ENCODE data around the gene ESR1. TPM values are rescaled to one million over a fixed set of nuclear protein-coding genes. Genes with fewer than 3 reads are reported as not detected.

ESR1 gene
- total RNA-seq, 1 experiment from 2014 or later, result not detected

GRCh38 chr6:152167641-152168603 lies 360.4 kb downstream of the ESR1 start:
- Mint-ChIP-seq H3K9me3 (ENCODE audit: unreplicated experiment) (no peaks in the 10 kb centered on the region), H3K27ac (ENCODE audit: unreplicated experiment) (no peak overlapping the region), H3K4me3 (ENCODE audit: unreplicated experiment) (no peak overlapping the region), H3K27me3 (ENCODE audit: insufficient read depth, unreplicated experiment) (no peaks in the 10 kb centered on the region), H3K36me3 (ENCODE audit: insufficient read depth, unreplicated experiment) (no peaks in the 10 kb centered on the region), H3K4me1 (ENCODE audit: low read depth, unreplicated experiment) (peaks cover 9% of the 10 kb centered on the region)
- POLR2A ChIA-PET, result no interaction called here
- Histone ChIP-seq H3K36me3 (ENCODE audit: control insufficient read depth, insufficient read depth, low read length) (no peaks in the 10 kb centered on the region), H3K9me3 (no peaks in the 10 kb centered on the region), H3K27me3 (replicated peaks; ENCODE audit: control insufficient read depth, insufficient read depth, low read length) (no peaks in the 10 kb centered on the region), H3K4me3 (ENCODE audit: low read depth, low read length) (no peak overlapping the region), H3K4me1 (no peaks in the 10 kb centered on the region)
- no TSS peak for BruUV-seq (replicated peaks)
- intact Hi-C loops (cut with micrococcal nuclease; ENCODE audit: unreplicated experiment), result no loop called here
- CTCF ChIA-PET, result no interaction called here
- no peak for DNase-seq
- TF ChIP-seq, protein P1, sequence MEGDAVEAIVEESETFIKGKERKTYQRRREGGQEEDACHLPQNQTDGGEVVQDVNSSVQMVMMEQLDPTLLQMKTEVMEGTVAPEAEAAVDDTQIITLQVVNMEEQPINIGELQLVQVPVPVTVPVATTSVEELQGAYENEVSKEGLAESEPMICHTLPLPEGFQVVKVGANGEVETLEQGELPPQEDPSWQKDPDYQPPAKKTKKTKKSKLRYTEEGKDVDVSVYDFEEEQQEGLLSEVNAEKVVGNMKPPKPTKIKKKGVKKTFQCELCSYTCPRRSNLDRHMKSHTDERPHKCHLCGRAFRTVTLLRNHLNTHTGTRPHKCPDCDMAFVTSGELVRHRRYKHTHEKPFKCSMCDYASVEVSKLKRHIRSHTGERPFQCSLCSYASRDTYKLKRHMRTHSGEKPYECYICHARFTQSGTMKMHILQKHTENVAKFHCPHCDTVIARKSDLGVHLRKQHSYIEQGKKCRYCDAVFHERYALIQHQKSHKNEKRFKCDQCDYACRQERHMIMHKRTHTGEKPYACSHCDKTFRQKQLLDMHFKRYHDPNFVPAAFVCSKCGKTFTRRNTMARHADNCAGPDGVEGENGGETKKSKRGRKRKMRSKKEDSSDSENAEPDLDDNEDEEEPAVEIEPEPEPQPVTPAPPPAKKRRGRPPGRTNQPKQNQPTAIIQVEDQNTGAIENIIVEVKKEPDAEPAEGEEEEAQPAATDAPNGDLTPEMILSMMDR (IDR thresholded peaks at IDR 0.05; ENCODE audit: insufficient read depth in 1 of 2, low read depth in 1 of 2, low read length in 1 of 2, severe bottlenecking in 1 of 2, unreplicated experiment in 1 of 2), result no peak

- Histone ChIP-seq H3K36me3 (ENCODE audit: control insufficient read depth, insufficient read depth, low read length) (no peaks in the 10 kb centered on the region), H3K4me1 (no peaks in the 10 kb centered on the region), H3K27me3 (replicated peaks; ENCODE audit: control insufficient read depth, insufficient read depth, low read length) (no peaks in the 10 kb centered on the region), H3K9me3 (no peaks in the 10 kb centered on the region), H3K4me3 (ENCODE audit: low read depth, low read length) (no peak overlapping the region)
- ChIA-PET CTCF (no interaction called here), POLR2A (no interaction called here)
- Mint-ChIP-seq H3K4me1 (ENCODE audit: low read depth, unreplicated experiment) (peaks cover 9% of the 10 kb centered on the region), H3K9me3 (ENCODE audit: unreplicated experiment) (no peaks in the 10 kb centered on the region), H3K27ac (ENCODE audit: unreplicated experiment) (no peak overlapping the region), H3K4me3 (ENCODE audit: unreplicated experiment) (no peak overlapping the region), H3K36me3 (ENCODE audit: insufficient read depth, unreplicated experiment) (no peaks in the 10 kb centered on the region), H3K27me3 (ENCODE audit: insufficient read depth, unreplicated experiment) (no peaks in the 10 kb centered on the region)
- no TSS peak for BruUV-seq (replicated peaks)
- intact Hi-C loops (cut with micrococcal nuclease; ENCODE audit: unreplicated experiment), result no loop called here
- DNase-seq, result no peak
- TF ChIP-seq, protein P1 (IDR thresholded peaks at IDR 0.05; ENCODE audit: insufficient read depth in 1 of 2, low read depth in 1 of 2, low read length in 1 of 2, severe bottlenecking in 1 of 2, unreplicated experiment in 1 of 2), result no peak
Measured at GRCh38 chr6:152170313-152170701, 362.8 kb downstream of the ESR1 start.

GRCh38 chr6:152170702-152171667 lies 363.5 kb downstream of the ESR1 start:
- intact Hi-C loops (cut with micrococcal nuclease; ENCODE audit: unreplicated experiment), result no loop called here
- no peaks in the 10 kb centered on the region for H3K27me3 Mint-ChIP-seq (ENCODE audit: insufficient read depth, unreplicated experiment)
- H3K27ac Mint-ChIP-seq (ENCODE audit: unreplicated experiment), result no peak overlapping the region
- no peaks in the 10 kb centered on the region for H3K36me3 ChIP-seq (ENCODE audit: control insufficient read depth, insufficient read depth, low read length)
- ChIA-PET CTCF (no interaction called here), POLR2A (no interaction called here)
- H3K27me3 ChIP-seq (replicated peaks; ENCODE audit: control insufficient read depth, insufficient read depth, low read length), result no peaks in the 10 kb centered on the region
- H3K4me3 ChIP-seq (ENCODE audit: low read depth, low read length), result no peak overlapping the region
- peaks cover 9% of the 10 kb centered on the region for H3K4me1 Mint-ChIP-seq (ENCODE audit: low read depth, unreplicated experiment)
- H3K4me3 Mint-ChIP-seq (ENCODE audit: unreplicated experiment), result no peak overlapping the region
- no peaks in the 10 kb centered on the region for H3K36me3 Mint-ChIP-seq (ENCODE audit: insufficient read depth, unreplicated experiment)
- BruUV-seq (replicated peaks), result no TSS peak
- H3K9me3 ChIP-seq, result no peaks in the 10 kb centered on the region
- TF ChIP-seq, protein P1 (IDR thresholded peaks at IDR 0.05; ENCODE audit: insufficient read depth in 1 of 2, low read depth in 1 of 2, low read length in 1 of 2, severe bottlenecking in 1 of 2, unreplicated experiment in 1 of 2), result no peak
- no peaks in the 10 kb centered on the region for H3K9me3 Mint-ChIP-seq (ENCODE audit: unreplicated experiment)
- DNase-seq, result no peak
- no peaks in the 10 kb centered on the region for H3K4me1 ChIP-seq

All from Caco-2 (cell line).